DMS114 treated with DMSO at 0.1 percent for 48 hours (cell line): ENCODE results near the gene OXCT2.
"Not testable (repeated sequence)": the region's sequence is repeated elsewhere in the genome, so short reads cannot be mapped to it uniquely, and the experiment has no call there.

ENCODE experiments used
- DNase-seq: peaks from one replicate; lab custom pipeline; 2025; ENCODE audit not compliant: unreplicated experiment; lab: John Stamatoyannopoulos, UW

Gene OXCT2

DNA sequence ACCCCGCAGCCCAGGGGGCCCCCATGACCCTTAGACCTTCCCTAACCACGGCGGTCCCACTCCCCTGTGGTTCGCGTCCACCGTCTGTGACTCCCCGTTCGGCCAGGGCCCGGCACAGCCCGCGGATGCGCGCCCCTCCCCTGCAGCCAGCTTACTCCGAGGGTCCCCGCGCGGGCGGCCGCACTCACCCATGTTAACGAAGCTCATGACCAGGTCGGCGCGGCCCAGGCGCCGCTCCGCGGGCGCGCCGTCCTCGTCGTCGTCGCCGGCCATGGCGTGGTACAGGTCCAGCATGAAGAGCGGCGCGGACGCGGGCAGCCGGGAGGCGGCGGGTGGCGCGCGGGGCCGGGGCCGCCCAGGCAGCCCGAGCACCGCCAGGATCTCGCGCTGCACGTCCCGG is 16.8 kb upstream of the OXCT2 start:
- DNase-seq = not testable (repeated sequence)

DNA sequence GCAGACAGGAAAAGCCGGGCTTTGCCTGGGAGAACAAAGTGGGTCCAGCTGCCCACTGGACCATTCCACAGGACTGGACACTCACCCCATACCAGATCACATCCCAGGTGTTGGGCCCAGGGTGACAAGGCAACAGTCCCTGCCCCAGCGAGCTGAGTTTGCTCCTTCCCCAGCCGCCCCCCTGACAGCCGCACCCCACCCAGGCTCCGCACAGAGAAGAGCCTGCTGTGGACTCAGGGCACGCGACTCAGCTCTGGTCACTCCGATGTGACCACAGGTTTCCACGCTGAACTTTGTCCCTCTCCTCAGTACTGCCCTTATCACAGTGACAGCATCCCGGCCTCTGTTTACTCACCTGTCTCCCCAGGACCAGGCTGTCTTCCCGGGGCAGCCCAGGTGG is 16.3 kb upstream of the OXCT2 start:
- DNase-seq = no peak

DNA sequence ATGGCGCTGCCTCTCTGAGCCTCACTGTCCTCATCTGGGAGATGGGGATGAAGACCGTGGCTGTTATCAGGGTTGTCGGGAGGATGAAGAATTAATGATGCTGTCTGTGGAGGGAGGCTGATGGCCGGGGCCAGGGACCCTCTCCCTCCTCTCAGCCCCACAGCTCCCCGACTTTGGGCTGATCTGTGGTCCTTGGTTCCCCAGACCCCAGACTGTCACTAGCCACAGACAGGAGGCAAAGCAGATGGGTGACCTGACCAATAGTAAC is 15.9 kb upstream of the OXCT2 start:
- not testable (repeated sequence) for DNase-seq

DNA sequence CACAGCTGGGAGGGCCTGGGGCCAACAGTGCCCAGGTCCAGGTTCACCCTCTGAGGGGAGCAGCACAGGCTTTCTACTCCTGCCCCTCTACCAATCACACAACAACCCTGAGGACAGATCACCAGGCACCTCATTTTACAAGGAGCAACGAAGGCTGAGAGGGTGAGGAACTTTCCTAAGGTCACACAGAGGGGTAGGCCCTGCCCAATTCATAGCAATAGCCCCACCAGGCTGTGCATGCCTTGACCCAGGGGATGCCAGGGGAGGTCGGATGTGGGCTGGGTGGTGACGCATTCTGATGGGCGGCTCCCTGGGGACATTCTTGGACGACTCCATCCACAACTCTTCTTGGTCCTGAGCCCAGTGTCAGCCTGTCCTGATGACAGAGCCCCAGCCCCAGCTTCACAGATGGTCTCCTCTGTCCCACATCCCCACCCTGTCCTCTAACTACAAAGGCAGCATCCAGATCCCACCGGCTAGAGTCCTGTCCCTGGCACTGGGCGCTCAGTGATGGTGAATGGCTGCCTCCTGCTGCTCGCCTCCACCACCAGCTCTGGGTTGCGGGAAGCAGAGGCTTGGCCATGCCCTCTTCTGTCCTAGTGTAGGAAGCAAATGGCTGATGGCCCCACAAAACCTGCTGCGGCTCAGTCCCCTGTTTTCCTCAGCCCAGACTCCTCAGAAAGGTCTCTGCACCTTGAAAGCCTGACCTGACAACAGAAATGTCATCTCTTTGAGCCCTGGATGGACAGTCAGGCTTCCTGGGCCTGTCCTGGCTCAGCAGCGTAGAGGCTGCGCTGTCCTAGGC is 15.4 kb upstream of the OXCT2 start:
- DNase-seq = not testable (repeated sequence)

DNA sequence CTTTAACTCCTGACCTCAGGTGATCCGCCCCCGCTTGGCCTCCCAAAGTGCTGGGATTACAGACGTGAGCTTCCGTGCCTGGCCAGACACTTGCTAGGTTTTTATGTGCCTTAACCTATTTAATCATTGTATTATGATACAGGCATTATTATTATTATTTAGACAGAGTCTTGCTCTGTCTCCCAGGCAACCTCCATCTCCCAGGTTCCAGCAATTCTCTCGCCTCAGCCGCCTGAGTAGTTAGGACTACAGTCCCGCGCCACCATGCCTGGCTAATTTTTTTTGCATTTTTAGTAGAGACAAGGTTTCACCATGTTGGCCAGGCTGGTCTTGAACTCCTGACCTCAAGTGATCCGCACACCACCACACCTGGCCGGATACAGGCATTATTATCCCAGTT is 11.5 kb upstream of the OXCT2 start:
- not testable (repeated sequence) for DNase-seq

DNA sequence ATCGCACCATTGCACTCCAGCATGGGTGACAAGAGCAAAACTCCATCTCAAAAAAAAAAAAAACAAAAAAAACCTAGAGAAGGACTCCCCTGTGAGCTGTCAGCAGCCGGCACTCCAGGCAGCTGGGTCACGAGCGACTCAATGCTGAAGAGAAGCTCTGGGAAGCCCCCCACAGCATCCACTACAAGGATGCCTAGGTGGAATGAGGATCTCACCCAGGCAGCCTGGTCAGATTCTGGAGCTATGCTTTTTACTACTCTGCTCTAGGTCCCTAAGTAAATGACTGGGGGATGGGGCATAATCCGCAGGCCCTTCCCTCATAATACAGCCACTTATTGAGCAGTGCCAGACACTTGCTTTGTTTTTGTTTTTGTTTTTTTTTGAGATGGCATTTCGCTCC is 11.0 kb upstream of the OXCT2 start:
- DNase-seq = no peak

DNA sequence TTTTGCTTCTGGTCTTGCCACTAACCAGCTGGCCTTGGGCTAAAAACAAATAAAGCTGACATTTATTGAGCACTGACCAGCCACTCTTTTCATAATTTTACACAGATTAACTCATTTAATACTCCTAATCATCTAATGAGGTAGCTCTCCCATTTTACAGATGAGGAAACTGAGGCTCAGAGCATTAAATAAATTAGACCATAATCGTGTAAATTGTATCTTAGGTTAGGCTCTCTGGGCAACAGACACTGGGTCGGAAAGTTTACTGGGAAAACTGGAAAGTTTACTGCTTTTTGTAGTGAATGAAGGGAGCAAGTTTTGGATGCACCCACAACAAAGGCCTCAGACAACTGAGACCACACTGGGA is 10.2 kb upstream of the OXCT2 start:
- DNase-seq = no peak

DNA sequence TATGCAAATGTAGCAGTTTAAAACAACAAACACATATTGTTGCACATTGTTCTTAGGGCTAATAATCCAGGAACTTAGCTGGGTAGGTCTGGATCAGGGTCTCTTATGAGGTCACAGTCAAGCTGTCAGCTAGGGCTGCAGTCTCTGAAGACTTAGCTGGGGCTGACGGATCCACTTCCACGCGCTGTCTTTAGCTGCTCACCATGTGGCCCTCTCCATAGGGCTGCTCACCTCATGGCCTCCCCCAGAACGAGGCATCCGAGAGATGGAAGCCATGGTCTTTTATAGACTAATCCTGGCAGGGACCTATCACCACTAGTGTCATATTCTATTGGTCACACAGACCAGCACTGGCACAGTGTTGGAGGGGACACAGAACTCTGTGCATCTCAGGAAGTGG is 8.7 kb upstream of the OXCT2 start:
- DNase-seq = no peak

DNA sequence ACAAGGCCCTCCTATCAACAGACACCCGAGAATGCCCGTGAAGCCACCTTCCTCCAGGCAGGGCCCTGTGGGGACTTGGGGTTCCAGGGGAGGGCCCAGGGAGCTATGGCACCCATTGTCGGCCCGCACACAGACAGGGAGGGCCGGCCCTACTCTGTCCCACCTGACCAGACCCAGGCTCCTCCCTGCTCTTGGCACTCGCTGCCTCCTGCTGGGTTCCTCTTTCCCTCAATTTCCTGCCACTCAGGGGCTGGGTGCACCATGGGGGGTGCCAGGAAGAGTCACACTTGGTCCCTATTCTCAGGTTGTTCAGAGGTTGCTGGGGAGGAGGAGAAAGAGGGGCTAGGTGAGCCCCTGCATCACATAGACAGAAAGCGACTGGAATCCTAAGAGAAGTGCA is 8.0 kb upstream of the OXCT2 start:
- no peak for DNase-seq

DNA sequence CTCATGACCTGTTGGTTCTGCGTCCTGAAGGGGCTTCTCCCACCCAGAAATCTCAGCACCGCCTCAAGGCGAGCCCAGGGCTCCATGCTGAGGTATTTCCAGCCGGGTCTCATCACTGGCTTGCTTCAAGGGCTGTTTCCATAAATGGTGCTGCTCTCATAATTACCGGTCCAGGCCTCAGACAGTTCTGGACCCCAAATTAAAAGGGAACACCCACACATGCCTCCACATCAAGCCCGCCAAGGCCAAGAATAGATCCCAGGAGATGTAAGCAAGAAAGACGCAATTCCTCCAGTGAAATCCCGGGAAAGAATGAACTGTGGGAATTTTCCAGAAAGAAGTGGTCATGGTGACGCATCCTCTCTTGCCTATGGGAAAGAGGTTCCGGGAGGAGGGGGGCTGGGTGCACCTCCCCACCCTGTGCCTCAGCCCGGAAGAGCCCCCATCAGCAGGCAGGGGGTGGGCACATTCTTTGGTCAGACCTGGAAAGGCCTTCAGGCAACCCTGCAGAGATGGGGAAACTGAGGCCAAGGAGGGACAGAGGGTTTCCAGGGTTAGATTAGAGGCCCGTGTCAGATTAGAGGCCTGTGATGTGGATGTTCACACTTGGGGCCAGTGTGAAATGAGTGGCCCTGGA is 7.4 kb upstream of the OXCT2 start:
- not testable (repeated sequence) for DNase-seq

DNA sequence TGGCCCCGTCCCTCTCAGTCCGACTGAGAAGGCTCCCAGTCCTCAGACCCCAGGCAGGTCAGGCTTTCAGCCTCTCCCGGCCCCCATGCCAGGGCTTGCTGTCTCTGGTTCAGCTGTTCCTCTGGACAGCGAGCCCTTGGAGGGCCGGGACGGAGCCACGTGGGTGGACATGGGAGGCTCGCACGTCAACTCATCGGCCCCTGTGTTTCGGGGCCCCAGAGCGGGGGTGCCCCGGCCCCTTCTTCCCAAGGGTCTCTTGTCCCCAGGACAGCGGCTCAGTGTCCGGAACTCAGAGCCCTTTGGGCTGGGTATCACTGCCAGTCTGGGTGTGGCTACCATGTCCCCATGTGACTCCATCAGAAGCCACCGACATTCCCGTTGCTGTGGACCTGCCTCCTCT is 6.7 kb upstream of the OXCT2 start:
- DNase-seq = not testable (repeated sequence)

DNA sequence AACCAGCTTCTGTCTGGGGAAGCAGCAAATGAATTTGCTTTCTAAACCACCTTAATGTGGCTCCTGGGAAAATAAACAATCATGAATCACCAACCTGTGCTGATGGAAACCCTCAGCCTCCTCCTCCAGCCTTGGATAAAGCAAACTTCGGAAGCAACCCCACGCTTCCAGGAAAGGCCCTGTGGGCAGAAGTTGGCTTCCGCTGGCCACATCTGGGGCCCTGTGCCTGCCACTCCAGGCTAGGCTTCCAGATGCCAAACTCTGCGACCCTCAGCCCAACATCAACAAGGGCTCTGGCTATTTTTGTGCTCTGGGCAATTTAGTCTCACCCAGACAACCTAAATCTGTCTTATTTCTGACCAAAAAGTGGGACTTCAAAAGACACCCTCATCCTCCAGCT is 6.2 kb upstream of the OXCT2 start:
- no peak for DNase-seq

DNA sequence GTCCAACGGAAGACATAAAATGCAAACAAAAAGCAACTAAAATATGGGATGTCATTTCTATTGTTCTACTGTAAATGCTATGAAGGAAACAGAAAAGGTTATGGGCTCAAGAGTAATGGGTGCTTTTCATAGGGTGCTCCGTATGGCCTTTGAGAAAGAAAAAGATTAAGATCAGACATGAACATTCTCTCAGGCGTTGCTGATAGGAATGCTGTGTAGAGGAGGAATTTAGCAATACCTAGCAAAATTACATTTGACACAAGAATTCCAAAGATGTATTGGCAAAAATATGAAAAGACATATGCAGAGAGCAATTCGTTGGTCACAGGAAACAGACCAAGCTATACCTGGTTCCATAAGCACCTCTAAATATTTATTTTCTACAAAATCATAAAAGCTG is 5.7 kb upstream of the OXCT2 start:
- no peak for DNase-seq

DNA sequence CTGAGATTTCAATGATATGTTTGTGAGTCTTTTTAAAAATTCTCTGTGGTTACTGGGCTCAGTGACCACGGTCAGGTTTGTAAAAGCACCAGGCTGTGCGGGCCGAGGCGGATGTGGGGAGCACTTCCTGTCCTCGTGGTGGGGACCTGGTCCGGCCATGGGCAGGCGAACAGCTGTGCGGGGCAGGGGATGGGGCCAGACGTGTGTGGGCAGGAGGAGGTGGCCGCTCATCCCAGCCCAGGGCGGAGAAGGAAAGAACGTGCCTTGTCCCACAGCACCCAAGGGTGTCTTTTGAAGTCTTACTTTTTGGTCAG is 5.2 kb upstream of the OXCT2 start:
- DNase-seq = no peak

DNA sequence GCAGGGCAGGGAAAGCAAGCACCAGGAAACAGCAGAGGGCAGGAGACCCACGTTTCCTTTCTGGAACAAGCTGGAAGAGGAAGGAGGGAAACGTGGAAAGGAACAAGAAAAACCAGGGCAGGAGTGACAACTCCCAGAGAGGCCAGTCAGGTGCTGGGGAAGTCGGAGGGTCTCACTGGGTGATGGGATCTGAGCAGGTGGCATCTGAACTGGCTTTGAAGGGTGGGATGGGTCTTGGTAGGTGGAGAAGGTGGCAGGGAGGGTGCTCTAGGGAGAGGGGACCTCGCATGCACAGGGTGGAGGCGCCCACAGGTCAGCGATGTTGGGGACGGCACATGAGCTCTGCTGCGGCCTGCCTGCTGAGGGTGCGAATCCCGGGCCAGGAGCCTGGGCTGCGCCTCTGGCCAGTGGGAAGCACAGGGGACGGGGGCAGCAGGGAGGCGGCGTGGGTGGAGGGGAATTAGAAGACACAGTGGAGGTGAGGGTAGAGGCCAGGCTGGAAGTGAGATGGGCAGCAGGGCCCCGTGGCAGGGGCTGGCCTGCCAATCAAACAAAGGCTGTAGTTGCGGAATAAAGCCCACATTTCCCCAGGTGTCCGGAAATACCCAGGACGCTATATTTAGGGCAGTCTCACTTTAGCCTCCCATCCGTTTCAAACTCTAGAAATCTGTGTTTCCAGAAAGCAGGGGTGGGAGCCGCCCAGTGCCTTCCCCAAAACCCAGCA is 4.7 kb upstream of the OXCT2 start:
- DNase-seq = not testable (repeated sequence)

DNA sequence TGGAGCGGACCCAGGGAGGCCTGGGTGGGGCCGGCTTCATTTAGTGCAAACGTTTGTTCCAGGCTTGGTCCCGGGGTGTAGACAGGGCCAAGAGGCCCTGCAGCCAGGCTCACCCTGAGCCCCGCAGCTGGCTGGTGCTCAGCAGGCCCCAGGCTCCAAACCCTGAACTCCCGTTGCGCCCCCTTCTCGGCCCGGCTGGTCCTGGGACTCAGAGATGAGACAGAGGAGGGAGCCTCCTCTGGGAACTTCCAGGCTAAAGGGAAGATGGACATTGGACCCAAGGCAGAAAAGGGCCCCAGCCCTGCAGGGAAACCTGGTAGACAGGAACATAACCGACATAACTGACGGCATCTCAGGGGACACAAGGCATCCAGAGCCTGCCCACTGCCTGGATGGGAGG is 4.0 kb upstream of the OXCT2 start:
- not testable (repeated sequence) for DNase-seq

DNA sequence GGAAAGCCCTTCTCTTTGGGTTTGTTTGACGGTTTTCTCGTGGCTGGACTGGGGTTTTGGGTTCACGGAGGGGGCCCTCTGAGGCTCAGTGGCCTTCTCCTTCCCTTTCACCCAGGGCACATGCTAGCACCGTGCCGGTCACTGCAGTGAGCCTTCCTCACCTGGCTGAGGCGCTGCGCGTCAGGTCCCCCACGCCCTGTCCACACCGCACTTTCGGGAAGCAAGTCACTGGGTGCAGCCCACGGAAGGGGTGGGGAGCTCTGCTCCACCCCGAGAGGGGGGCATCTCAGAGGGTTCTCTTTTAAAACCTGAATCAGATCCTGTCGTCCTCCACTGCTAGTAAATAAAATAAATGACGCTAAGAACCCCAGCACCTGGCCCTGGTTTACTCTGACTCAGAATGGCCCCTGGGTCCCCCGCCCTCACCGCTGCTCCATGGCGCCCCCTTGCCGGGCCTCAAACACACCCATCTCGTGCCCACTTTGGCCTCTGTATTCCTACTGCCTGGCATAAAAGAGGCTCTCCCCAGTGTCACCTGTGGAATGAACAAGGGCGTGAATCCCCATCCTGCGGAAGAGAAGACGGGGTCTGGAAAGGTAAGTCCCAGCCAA is 2.3 kb upstream of the OXCT2 start:
- DNase-seq = not testable (repeated sequence)

DNA sequence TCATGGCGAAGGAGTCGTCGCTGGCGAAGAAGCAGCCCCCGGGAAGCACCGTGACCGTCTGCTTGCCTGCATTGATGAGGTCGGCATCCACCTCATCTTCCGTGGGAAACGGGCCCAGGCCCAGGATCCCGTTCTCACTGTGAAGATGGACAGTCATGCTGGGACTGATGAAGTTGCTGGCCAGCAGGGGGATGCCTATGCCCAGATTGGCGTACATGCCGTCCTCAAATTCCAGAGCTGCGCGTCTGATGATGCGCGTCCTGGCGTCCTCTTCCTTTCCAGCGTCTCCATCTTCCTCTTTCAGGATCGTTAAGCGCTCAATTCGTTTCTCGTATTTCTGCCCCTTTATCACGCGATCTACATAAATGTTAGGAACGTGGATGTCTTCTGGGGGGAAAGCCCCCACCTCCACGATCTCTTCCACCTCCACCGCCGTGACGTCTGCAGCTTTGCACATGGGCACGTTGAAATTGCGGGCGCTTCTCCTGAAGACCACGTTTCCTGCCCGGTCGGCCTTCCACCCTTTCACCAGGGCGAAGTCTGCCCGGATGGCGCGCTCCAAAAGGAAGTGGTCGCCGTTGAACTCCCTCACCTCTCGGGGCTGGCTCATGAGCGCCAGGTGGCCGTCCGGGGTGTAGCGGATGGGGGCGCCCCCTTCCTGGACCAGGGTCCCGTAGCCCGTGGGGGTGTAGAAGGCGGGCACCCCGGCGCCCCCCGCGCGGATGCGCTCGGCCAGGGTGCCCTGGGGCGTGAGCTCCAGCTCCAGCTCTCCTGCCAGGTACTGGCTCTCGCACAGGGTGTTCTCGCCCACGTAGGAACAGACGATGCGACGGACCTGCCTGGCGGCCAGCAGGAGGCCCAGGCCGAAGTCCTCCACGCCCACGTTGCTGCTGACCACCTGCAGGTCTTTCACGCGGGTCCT is 787 bp downstream of the OXCT2 start:
- not testable (repeated sequence) for DNase-seq

DNA sequence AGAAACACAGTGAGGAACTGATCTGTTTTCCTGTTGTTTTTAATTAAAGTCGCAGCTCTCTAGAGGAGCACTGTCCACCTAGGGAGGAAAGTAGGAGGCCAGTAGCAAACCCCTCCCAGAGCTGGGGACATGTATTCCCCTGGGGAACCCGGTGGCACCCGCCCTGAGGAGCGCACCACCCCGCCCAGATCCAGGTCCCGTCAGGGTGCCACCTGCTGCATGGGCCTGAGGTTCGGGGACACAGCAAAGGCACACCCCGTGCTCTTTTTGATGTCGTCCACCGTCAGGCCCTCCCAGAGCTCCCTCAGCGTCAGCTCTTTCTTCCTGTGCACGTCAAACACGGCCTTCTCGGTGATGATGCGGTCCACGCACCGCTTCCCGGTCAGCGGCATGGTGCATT is 1.6 kb downstream of the OXCT2 start:
- not testable (repeated sequence) for DNase-seq

DNA sequence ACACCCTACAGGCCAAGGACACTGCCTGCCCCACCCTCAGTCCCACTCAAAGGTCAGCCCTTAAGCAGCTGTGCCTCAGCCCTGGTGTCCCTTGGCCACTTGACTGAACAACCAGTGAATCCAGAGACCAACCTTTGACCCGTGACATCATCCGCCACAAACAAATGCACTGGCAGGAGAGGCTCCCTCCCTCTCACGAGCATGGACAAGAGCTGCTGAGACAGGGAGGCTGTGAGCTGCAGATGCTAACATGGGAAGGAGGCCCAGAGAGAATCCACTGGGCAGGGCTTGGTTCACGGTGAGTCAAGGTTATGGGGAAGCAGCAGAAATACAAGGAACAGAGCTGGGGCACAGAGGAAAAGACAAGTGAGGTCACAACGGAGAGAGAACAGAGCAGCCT is 4.7 kb downstream of the OXCT2 start:
- DNase-seq = not testable (repeated sequence)

DNA sequence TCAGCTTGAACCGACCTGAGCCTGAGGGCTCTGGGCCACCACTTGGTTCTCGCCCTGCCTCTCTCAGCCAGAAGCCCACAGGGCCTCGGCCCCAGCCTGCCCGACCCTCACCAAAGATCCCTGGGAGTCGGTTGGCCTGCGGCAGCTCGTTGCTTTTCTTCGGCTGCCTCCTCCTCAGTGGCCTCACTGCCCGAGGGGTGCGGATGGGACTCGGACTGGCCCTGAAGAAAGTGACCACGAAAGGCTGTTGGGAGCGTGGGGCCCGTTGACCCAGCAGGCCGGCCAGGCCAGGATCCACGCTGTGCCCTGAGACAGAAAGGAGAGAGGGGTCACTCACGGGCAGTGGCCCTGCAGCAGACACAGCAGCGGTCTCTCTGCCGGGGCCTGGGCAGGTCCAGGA is 6.6 kb downstream of the OXCT2 start:
- not testable (repeated sequence) for DNase-seq
